Fibroblast of lung (primary cell): ENCODE results near the gene UBE3A. TPM values are rescaled to one million over a fixed set of nuclear protein-coding genes. Genes with fewer than 3 reads are reported as not detected.

ENCODE experiments used
- DNase-seq, 2 donors: peaks; one replicate each; pipeline versions ENCODE4 v3.0.0 to v3.0.0-alpha.2; 2010; ENCODE audit warnings: low read depth in 2 of 2
- H2AFZ ChIP-seq: 2 replicates; pipeline ENCODE4 v1.5.1; 2012; ENCODE audit warnings: low read length, control low read depth, inconsistent platforms
- H3K27ac ChIP-seq: 2 replicates; pipeline ENCODE4 v1.5.1; 2011; ENCODE audit warnings: low read length, control low read depth; ENCODE audit not compliant: insufficient read depth
- H3K27me3 ChIP-seq: 2 replicates; pipeline ENCODE4 v1.5.1; 2011; ENCODE audit warnings: mild to moderate bottlenecking, low read length; ENCODE audit not compliant: control insufficient read depth, insufficient read depth
- H3K36me3 ChIP-seq: 2 replicates; pipeline ENCODE4 v1.5.1; 2011; ENCODE audit warnings: low read length; ENCODE audit not compliant: control insufficient read depth, insufficient read depth
- H3K4me1 ChIP-seq: 2 replicates; pipeline ENCODE4 v1.5.1; 2011; ENCODE audit warnings: low read length; ENCODE audit not compliant: control insufficient read depth, insufficient read depth; ENCODE audit errors: extremely low read depth
- H3K4me2 ChIP-seq: 2 replicates; pipeline ENCODE4 v1.5.1; 2011; ENCODE audit warnings: low read length, control low read depth; ENCODE audit not compliant: insufficient read depth; ENCODE audit errors: extremely low read depth
- H3K4me3 ChIP-seq, 4 experiments: fragments of 200-600 bp in 1 of 4; sonication (generic) in 1 of 4; replicated peaks in 1 of 4; 2 replicates each; pipeline ENCODE4 v1.5.1; 2011 to 2016; ENCODE audit warnings: low read length in 4 of 4, low read depth in 3 of 4, mild to moderate bottlenecking in 3 of 4, control low read depth in 2 of 4, inconsistent platforms in 1 of 4, mixed read lengths in 1 of 4; ENCODE audit not compliant: insufficient read depth in 1 of 4; ENCODE audit errors: control extremely low read depth in 1 of 4
- H3K79me2 ChIP-seq: 2 replicates; pipeline ENCODE4 v1.5.1; 2012; ENCODE audit warnings: mild to moderate bottlenecking, low read length, inconsistent platforms; ENCODE audit not compliant: control insufficient read depth, insufficient read depth
- H3K9ac ChIP-seq: 2 replicates; pipeline ENCODE4 v1.5.1; 2011; ENCODE audit warnings: mild to moderate bottlenecking, low read length, control low read depth; ENCODE audit not compliant: insufficient read depth
- H3K9me3 ChIP-seq: 2 replicates; pipeline ENCODE4 v1.5.1; 2012; ENCODE audit warnings: low read depth, low read length; ENCODE audit not compliant: control insufficient read depth, insufficient read depth
- H4K20me1 ChIP-seq: 2 replicates; pipeline ENCODE4 v1.5.1; 2011; ENCODE audit warnings: low read length; ENCODE audit not compliant: control insufficient read depth, insufficient read depth; ENCODE audit errors: extremely low read depth
- EZH2 ChIP-seq: IDR thresholded peaks from 2 replicates; pipeline ENCODE4 v1.5.1; 2012; ENCODE audit warnings: low read length, control low read depth, mild to moderate bottlenecking; ENCODE audit errors: missing control alignments
- polyA plus RNA-seq, 2 donors: library from polyadenylated mRNA; depleted of rRNA in 1 of 2; stranded (reverse) in 1 of 2; unstranded in 1 of 2; fragments of >200 nt; gene quantifications; 2 replicates each; pipeline ENCODE4 v1.2.1, GENCODE V29; 2011 to 2012; ENCODE audit warnings: missing spikeins in 1 of 2
- total RNA-seq: library from RNA; depleted of rRNA; stranded (reverse); fragments of >200 nt; gene quantifications from 2 replicates; pipeline ENCODE4 v1.2.1, GENCODE V29; 2014
- TF ChIP-seq, protein P1 (sequence below), 2 donors: IDR thresholded peaks in 1 of 2; conservative IDR thresholded peaks in 1 of 2; 1 replicate in 1 of 2; 2 replicates in 1 of 2; pipeline ENCODE4 v1.5.1; 2011 to 2012; ENCODE audit warnings: low read length in 2 of 2, control low read depth in 1 of 2, inconsistent platforms in 1 of 2, low read depth in 1 of 2, mild to moderate bottlenecking in 1 of 2

The UBE3A gene
- total and polyA plus RNA-seq, 2 donors (not counting 1 experiment from before 2014, with no cell fraction given): 37.2 to 71.5 TPM

DNA sequence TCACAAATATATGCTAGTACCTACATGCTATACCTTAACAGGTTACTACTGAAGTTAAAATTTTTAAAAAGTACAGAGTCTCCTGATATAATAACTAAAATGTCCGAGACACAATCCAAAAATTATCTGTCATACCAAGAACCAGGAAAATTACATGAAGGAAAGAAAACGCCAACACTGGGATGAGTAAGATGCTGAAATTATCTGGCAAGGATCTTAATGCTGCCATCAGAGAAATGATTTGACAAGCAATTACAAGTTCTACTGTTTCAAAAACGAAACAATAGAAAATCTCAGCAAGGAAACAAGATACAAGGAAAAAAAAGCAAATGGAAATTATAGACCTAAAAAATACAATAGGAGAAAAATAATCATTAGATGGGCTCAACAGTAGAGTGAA, 92.5 kb downstream of the UBE3A start:
- Histone ChIP-seq H3K36me3 (no peaks in the 10 kb centered on the region), H3K4me2 (no peak overlapping the region), H3K4me1 (no peaks in the 10 kb centered on the region), H3K9me3 (no peaks in the 10 kb centered on the region), H3K27ac (no peak overlapping the region), H3K4me3 (no peak overlapping the region), H3K27me3 (no peaks in the 10 kb centered on the region), H3K9ac (no peak overlapping the region), H4K20me1 (no peaks in the 10 kb centered on the region), H3K79me2 (no peaks in the 10 kb centered on the region), H2AFZ (no peak overlapping the region)
- no peak for TF ChIP-seq EZH2
- TF ChIP-seq, protein P1, sequence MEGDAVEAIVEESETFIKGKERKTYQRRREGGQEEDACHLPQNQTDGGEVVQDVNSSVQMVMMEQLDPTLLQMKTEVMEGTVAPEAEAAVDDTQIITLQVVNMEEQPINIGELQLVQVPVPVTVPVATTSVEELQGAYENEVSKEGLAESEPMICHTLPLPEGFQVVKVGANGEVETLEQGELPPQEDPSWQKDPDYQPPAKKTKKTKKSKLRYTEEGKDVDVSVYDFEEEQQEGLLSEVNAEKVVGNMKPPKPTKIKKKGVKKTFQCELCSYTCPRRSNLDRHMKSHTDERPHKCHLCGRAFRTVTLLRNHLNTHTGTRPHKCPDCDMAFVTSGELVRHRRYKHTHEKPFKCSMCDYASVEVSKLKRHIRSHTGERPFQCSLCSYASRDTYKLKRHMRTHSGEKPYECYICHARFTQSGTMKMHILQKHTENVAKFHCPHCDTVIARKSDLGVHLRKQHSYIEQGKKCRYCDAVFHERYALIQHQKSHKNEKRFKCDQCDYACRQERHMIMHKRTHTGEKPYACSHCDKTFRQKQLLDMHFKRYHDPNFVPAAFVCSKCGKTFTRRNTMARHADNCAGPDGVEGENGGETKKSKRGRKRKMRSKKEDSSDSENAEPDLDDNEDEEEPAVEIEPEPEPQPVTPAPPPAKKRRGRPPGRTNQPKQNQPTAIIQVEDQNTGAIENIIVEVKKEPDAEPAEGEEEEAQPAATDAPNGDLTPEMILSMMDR (conservative IDR thresholded peaks at IDR 0.05 in 1 of 2, IDR thresholded peaks at IDR 0.05 in 1 of 2; ENCODE audit: low read depth in 1 of 2, low read length in 2 of 2): no peak
- DNase-seq: no peak

DNA sequence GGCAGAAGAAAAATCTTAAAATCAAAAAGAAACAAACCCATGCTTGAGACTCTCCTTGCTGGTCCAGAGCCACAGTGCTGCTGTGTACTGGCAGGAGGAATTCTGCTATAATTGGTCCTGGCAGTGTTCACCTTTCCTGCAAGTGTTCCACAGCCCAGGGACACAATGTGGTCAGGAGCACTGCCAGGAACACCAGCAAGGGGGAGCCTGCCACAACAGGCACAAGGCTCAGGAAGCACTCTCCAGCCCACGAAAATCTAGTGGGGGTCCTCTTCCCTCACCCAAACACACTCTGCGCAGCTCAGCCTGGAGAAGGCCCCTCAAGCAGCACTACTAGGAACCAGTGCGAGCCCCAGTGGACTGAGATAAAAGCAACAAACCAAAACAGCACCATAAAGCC, 92.9 kb downstream of the UBE3A start:
- H3K4me1 ChIP-seq: no peaks in the 10 kb centered on the region
- no peak overlapping the region for H3K4me2 ChIP-seq
- TF ChIP-seq, protein P1 (conservative IDR thresholded peaks at IDR 0.05 in 1 of 2, IDR thresholded peaks at IDR 0.05 in 1 of 2; ENCODE audit: low read depth in 1 of 2, low read length in 2 of 2): peak; percentile 16 to 30
- no peak for TF ChIP-seq EZH2
- H3K9me3 ChIP-seq: no peaks in the 10 kb centered on the region
- H3K27me3 ChIP-seq: no peaks in the 10 kb centered on the region
- peak; percentile 15 to 65 for DNase-seq
- H3K4me3 ChIP-seq: no peak overlapping the region
- H3K9ac ChIP-seq: no peak overlapping the region
- no peaks in the 10 kb centered on the region for H3K79me2 ChIP-seq
- H3K36me3 ChIP-seq: no peaks in the 10 kb centered on the region
- H3K27ac ChIP-seq: no peak overlapping the region
- H4K20me1 ChIP-seq: no peaks in the 10 kb centered on the region
- no peak overlapping the region for H2AFZ ChIP-seq

DNA sequence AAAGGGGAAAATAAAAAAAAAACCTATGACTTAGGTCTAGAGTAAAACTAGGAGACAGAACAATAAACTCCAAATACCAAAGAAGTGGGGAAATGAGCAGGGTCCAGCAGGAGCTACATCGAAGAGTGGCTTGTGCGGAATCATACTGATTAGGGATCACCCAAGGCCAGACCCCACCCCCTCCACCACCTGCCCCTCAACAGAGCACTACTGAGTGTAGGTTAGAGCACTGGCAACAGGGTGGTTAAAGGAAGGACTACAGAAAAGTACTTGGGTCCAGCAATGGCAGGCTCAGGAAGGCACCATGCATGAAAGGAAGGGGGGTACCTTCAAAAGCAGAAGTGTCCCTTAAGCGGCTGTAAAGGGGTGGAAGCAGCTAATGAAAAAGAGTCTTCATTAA, 96.2 kb downstream of the UBE3A start:
- DNase-seq: no peak
- Histone ChIP-seq H3K9ac (no peak overlapping the region), H3K27ac (no peak overlapping the region), H3K4me3 (no peak overlapping the region), H3K9me3 (no peaks in the 10 kb centered on the region), H3K79me2 (no peaks in the 10 kb centered on the region), H4K20me1 (no peaks in the 10 kb centered on the region), H3K4me1 (no peaks in the 10 kb centered on the region), H3K36me3 (no peaks in the 10 kb centered on the region), H3K4me2 (no peak overlapping the region), H3K27me3 (no peaks in the 10 kb centered on the region), H2AFZ (no peak overlapping the region)
- TF ChIP-seq, protein P1 (conservative IDR thresholded peaks at IDR 0.05 in 1 of 2, IDR thresholded peaks at IDR 0.05 in 1 of 2; ENCODE audit: low read depth in 1 of 2, low read length in 2 of 2): no peak
- TF ChIP-seq EZH2: no peak
